Hepatocyte (in vitro differentiated cells): Measurements from ENCODE around the gene C9orf50. TPM values are rescaled to one million over a fixed set of nuclear protein-coding genes. Genes with fewer than 3 reads are reported as not detected.
A peak's percentile ranks its signal among the peaks of the same experiment; 100 is the strongest.

Experiments used
- DNase-seq: peaks from one replicate; pipeline ENCODE4 v3.0.0-alpha.2; 2016; ENCODE audit warnings: low spot score
- H2AFZ ChIP-seq: fragments of 200-600 bp; sonication (generic); 2 replicates; pipeline ENCODE4 v1.6.0; 2016; ENCODE audit warnings: antibody characterized with exemption, mild to moderate bottlenecking
- H3K27ac ChIP-seq: fragments of 200-600 bp; sonication (generic); 2 replicates; pipeline ENCODE4 v1.5.1; 2016; ENCODE audit warnings: mild to moderate bottlenecking
- H3K27me3 ChIP-seq: fragments of 200-600 bp; sonication (generic); 2 replicates; pipeline ENCODE4 v1.6.1; 2016
- H3K36me3 ChIP-seq: fragments of 200-600 bp; sonication (generic); replicated peaks from 2 replicates; pipeline ENCODE4 v1.5.1; 2016; ENCODE audit warnings: low read depth; ENCODE audit not compliant: insufficient read depth
- H3K4me1 ChIP-seq: fragments of 200-600 bp; sonication (generic); 2 replicates; pipeline ENCODE4 v1.5.1; 2016; ENCODE audit warnings: mild to moderate bottlenecking, moderate library complexity; ENCODE audit not compliant: insufficient read depth
- H3K4me2 ChIP-seq: fragments of 200-600 bp; sonication (generic); 2 replicates; pipeline ENCODE4 v1.6.0; 2016
- H3K4me3 ChIP-seq: fragments of 200-600 bp; sonication (generic); 2 replicates; pipeline ENCODE4 v1.5.1; 2016; ENCODE audit warnings: mild to moderate bottlenecking
- H3K79me2 ChIP-seq: fragments of 200-600 bp; sonication (generic); 2 replicates; pipeline ENCODE4 v1.6.0; 2017; ENCODE audit warnings: mild to moderate bottlenecking
- H3K9me2 ChIP-seq: fragments of 200-600 bp; sonication (generic); replicated peaks from 2 replicates; pipeline ENCODE4 v1.6.0; 2017; ENCODE audit warnings: mild to moderate bottlenecking; ENCODE audit not compliant: insufficient read depth
- H3K9me3 ChIP-seq: fragments of 200-600 bp; sonication (generic); 2 replicates; pipeline ENCODE4 v1.5.1; 2016; ENCODE audit warnings: low read depth, mild to moderate bottlenecking
- H4K20me1 ChIP-seq: fragments of 200-600 bp; sonication (generic); 2 replicates; pipeline ENCODE4 v1.6.0; 2016; ENCODE audit warnings: mild to moderate bottlenecking; ENCODE audit not compliant: insufficient read depth, poor library complexity, severe bottlenecking
- CTCF ChIP-seq: fragments of 200-600 bp; sonication (generic); IDR thresholded peaks from 2 replicates; pipeline ENCODE4 v1.5.1; 2016; ENCODE audit warnings: antibody characterized with exemption, mild to moderate bottlenecking; ENCODE audit not compliant: poor library complexity
- EZH2 ChIP-seq: fragments of 200-600 bp; sonication (generic); IDR thresholded peaks from 2 replicates; pipeline ENCODE4 v1.6.1; 2016; ENCODE audit warnings: antibody characterized with exemption, mild to moderate bottlenecking, borderline replicate concordance
- EZH2phosphoT487 ChIP-seq: fragments of 200-600 bp; sonication (generic); IDR thresholded peaks from one replicate; pipeline ENCODE4 v1.6.1; 2018; ENCODE audit warnings: antibody characterized with exemption, mild to moderate bottlenecking, low read depth, moderate library complexity; ENCODE audit not compliant: unreplicated experiment, severe bottlenecking
- WGBS: methylation state at CpG from one replicate; pipeline ENCODE4 v1.1.6; 2016; ENCODE audit warnings: low lambda C conversion rate; ENCODE audit errors: missing lambda C conversion rate; 5-methylcytosine and 5-hydroxymethylcytosine counted together
- polyA plus RNA-seq: library from polyadenylated mRNA; unstranded; fragments of >200 nt; fragmentation: Nextera tagmentation; extraction: Ambion mirVana; gene quantifications from 2 replicates; pipeline ENCODE4 v1.2.1, GENCODE V29; 2016
- total RNA-seq: library from RNA; depleted of rRNA; stranded (reverse); fragments of >200 nt; gene quantifications from 2 replicates; pipeline ENCODE4 v1.2.3, GENCODE V29; 2014

The C9orf50 gene
- total and polyA plus RNA-seq, 2 experiments from 2014 or later = not detected

GRCh38 chr9:129609486-129610212, 11.3 kb downstream of the C9orf50 start:
- WGBS = 18% methylated on average over 27 of the region's 30 CpGs
- Histone ChIP-seq H3K27me3 (no peaks in the 10 kb centered on the region), H2AFZ (no peak overlapping the region), H3K4me2 (peak overlapping the region; percentile 98), H3K4me1 (peaks cover 29% of the 10 kb centered on the region), H3K36me3 (no peaks in the 10 kb centered on the region), H3K4me3 (no peak overlapping the region), H3K9me3 (no peaks in the 10 kb centered on the region), H3K9me2 (no peaks in the 10 kb centered on the region), H3K27ac (peak overlapping the region; percentile 68), H4K20me1 (no peaks in the 10 kb centered on the region), H3K79me2 (no peaks in the 10 kb centered on the region)
- TF ChIP-seq CTCF (no peak), EZH2 (no peak), EZH2phosphoT487 (no peak)
- DNase-seq = peak; percentile 55

GRCh38 chr9:129608561-129609481, 12.1 kb downstream of the C9orf50 start:
- peak; percentile 38 for DNase-seq
- Histone ChIP-seq H3K4me3 (no peak overlapping the region), H3K9me2 (no peaks in the 10 kb centered on the region), H3K27ac (peak overlapping the region; percentile 91), H3K4me2 (no peak overlapping the region), H3K79me2 (no peaks in the 10 kb centered on the region), H3K27me3 (no peaks in the 10 kb centered on the region), H3K4me1 (peaks cover 29% of the 10 kb centered on the region), H3K36me3 (no peaks in the 10 kb centered on the region), H3K9me3 (no peaks in the 10 kb centered on the region), H4K20me1 (no peaks in the 10 kb centered on the region), H2AFZ (no peak overlapping the region)
- 84% methylated on average over 26 of the region's 27 CpGs for WGBS
- TF ChIP-seq CTCF = no peak

- H3K4me1 ChIP-seq = peaks cover 32% of the 10 kb centered on the region
- no peak for TF ChIP-seq CTCF
- TF ChIP-seq EZH2 = no peak
- peak overlapping the region; percentile 91 for H3K27ac ChIP-seq
- H3K4me3 ChIP-seq = no peak overlapping the region
- WGBS = 87% methylated on average over 6 of the region's 6 CpGs
- no peaks in the 10 kb centered on the region for H3K36me3 ChIP-seq
- no peaks in the 10 kb centered on the region for H3K27me3 ChIP-seq
- no peak for DNase-seq
- H3K9me3 ChIP-seq = no peaks in the 10 kb centered on the region
- no peaks in the 10 kb centered on the region for H3K9me2 ChIP-seq
- H4K20me1 ChIP-seq = no peaks in the 10 kb centered on the region
- no peaks in the 10 kb centered on the region for H3K79me2 ChIP-seq
- H3K4me2 ChIP-seq = no peak overlapping the region
- no peak overlapping the region for H2AFZ ChIP-seq
These were observed 13.9 kb downstream of the C9orf50 start for GRCh38 chr9:129607027-129607387.
